ENCODE results near the gene CHCHD6. TPM values are rescaled to one million over a fixed set of nuclear protein-coding genes. Genes with fewer than 3 reads are reported as not detected.

The CHCHD6 gene
- total RNA-seq, 4 donors from 2014 or later, result 6.4 to 14.2 (median 10.3) TPM; not detected in 1

- Histone ChIP-seq H3K4me1 (no peaks in the 10 kb centered on the region), H3K9me3 (no peaks in the 10 kb centered on the region), H3K4me3 (no peak overlapping the region), H3K27ac (no peak overlapping the region), H3K27me3 (no peaks in the 10 kb centered on the region), H3K36me3 (no peaks in the 10 kb centered on the region)
- DNase-seq, result no peak
- intact Hi-C loops (cut with DNase I; ENCODE audit: low total_unique reads), result no loop called here
- no peak for TF ChIP-seq CTCF (IDR thresholded peaks at IDR 0.05)
- TF ChIP-seq POLR2A (IDR thresholded peaks at IDR 0.05), result no peak
These were observed 182.2 kb downstream of the CHCHD6 start for GRCh38 chr3:126886217-126886616.

GRCh38 chr3:126887686-126888085 is 183.6 kb downstream of the CHCHD6 start:
- intact Hi-C loops (cut with DNase I; ENCODE audit: low total_unique reads), result no loop called here
- no peak for DNase-seq

GRCh38 chr3:126888186-126888760 is 184.2 kb downstream of the CHCHD6 start:
- Histone ChIP-seq H3K27me3 (no peaks in the 10 kb centered on the region), H3K4me3 (no peak overlapping the region), H3K9me3 (no peaks in the 10 kb centered on the region), H3K27ac (no peak overlapping the region), H3K36me3 (no peaks in the 10 kb centered on the region), H3K4me1 (no peaks in the 10 kb centered on the region)
- no peak for DNase-seq
- intact Hi-C loops (cut with DNase I; ENCODE audit: low total_unique reads), result no loop called here
- TF ChIP-seq CTCF (IDR thresholded peaks at IDR 0.05) (no peak), POLR2A (IDR thresholded peaks at IDR 0.05) (no peak)

More at GRCh38 chr3:126887686-126888085, 183.6 kb downstream of the CHCHD6 start:
- H3K27ac ChIP-seq, result no peak overlapping the region
- no peaks in the 10 kb centered on the region for H3K36me3 ChIP-seq
- no peak for TF ChIP-seq POLR2A (IDR thresholded peaks at IDR 0.05)
- TF ChIP-seq CTCF (IDR thresholded peaks at IDR 0.05), result no peak
- H3K4me1 ChIP-seq, result no peaks in the 10 kb centered on the region
- H3K4me3 ChIP-seq, result no peak overlapping the region
- H3K9me3 ChIP-seq, result no peaks in the 10 kb centered on the region
- H3K27me3 ChIP-seq, result no peaks in the 10 kb centered on the region

GRCh38 chr3:126889276-126890201 is 185.5 kb downstream of the CHCHD6 start:
- Histone ChIP-seq H3K27ac (no peak overlapping the region), H3K4me3 (no peak overlapping the region), H3K4me1 (no peaks in the 10 kb centered on the region), H3K9me3 (no peaks in the 10 kb centered on the region), H3K36me3 (no peaks in the 10 kb centered on the region), H3K27me3 (no peaks in the 10 kb centered on the region)
- no peak for DNase-seq
- intact Hi-C loops (cut with DNase I; ENCODE audit: low total_unique reads), result no loop called here
- TF ChIP-seq POLR2A (IDR thresholded peaks at IDR 0.05) (no peak), CTCF (IDR thresholded peaks at IDR 0.05) (no peak)

- Histone ChIP-seq H3K27me3 (no peaks in the 10 kb centered on the region), H3K36me3 (no peaks in the 10 kb centered on the region), H3K4me3 (no peak overlapping the region), H3K9me3 (no peaks in the 10 kb centered on the region), H3K27ac (no peak overlapping the region), H3K4me1 (no peaks in the 10 kb centered on the region)
- no peak for TF ChIP-seq POLR2A (IDR thresholded peaks at IDR 0.05)
- no peak for DNase-seq
- intact Hi-C loops (cut with DNase I; ENCODE audit: low total_unique reads), result no loop called here
These were observed 187.1 kb downstream of the CHCHD6 start for GRCh38 chr3:126891141-126891540.
